A549 (cell line): ENCODE data around the gene TRIM37. TPM values are rescaled to one million over a fixed set of nuclear protein-coding genes. Genes with fewer than 3 reads are reported as not detected.
A peak's percentile ranks its signal among the peaks of the same experiment; 100 is the strongest.

Source experiments
- ATAC-seq, 2 experiments: fragments of 200-7000 bp in 1 of 2; fragments of >200 bp in 1 of 2; cut with Nextera tagmentation in 1 of 2; cut with Tn5 transposase in 1 of 2; 3 replicates each; pipeline versions ENCODE4 v1.8.0 to v1.9.1; 2018 to 2020; ENCODE audit warnings: mild to moderate bottlenecking in 1 of 2, moderate library complexity in 1 of 2
- CTCF ChIA-PET: fragments of 300-600 bp; sonication (Branson Sonifier 250); formaldehyde crosslinking; extraction: SDS; loops from one replicate; lab custom pipeline; 2021; ENCODE audit warnings: antibody characterized with exemption, inconsistent platforms; lab: Yijun Ruan, JAX
- POLR2A ChIA-PET: fragments of 350-600 bp; formaldehyde crosslinking; extraction: SDS; loops from one replicate; lab custom pipeline; 2021; ENCODE audit warnings: antibody characterized with exemption, inconsistent platforms; lab: Yijun Ruan, JAX
- DNase-seq, 2 experiments: peaks; one replicate each; pipeline versions ENCODE4 v3.0.0 to v3.0.0-alpha.2; 2011 to 2016; ENCODE audit warnings: low read depth in 1 of 2, low spot score in 1 of 2
- FAIRE-seq: peaks from 2 replicates; lab custom pipeline; 2011; peaks lifted over from hg19 to GRCh38; lab: Jason Lieb, UNC
- H3K27ac ChIP-seq, 2 experiments: fragments of >200 bp; sonication (Bioruptor Twin); formaldehyde crosslinking; 3 replicates each; pipeline ENCODE4 v1.5.1; 2016 to 2017
- H3K4me1 ChIP-seq: fragments of >200 bp; sonication (Bioruptor Twin); formaldehyde crosslinking; 3 replicates; pipeline ENCODE4 v1.6.1; 2016
- H3K4me2 ChIP-seq: fragments of >200 bp; sonication (Bioruptor Twin); formaldehyde crosslinking; 3 replicates; pipeline ENCODE4 v1.6.1; 2016
- H3K4me3 ChIP-seq: fragments of >200 bp; sonication (Bioruptor Twin); formaldehyde crosslinking; 3 replicates; pipeline ENCODE4 v1.5.1; 2016
- H3K9me3 ChIP-seq: fragments of >200 bp; sonication (Bioruptor Twin); formaldehyde crosslinking; 3 replicates; pipeline ENCODE4 v1.6.1; 2016
- BHLHE40 ChIP-seq: IDR thresholded peaks from 2 replicates; pipeline ENCODE4 v1.6.1; 2012; ENCODE audit warnings: low read depth, low read length, inconsistent platforms
- CBX8 ChIP-seq: fragments of 200-600 bp; sonication (generic); IDR thresholded peaks from 2 replicates; pipeline ENCODE4 v1.6.1; 2016
- CEBPB ChIP-seq, 2 experiments: fragments of >200 bp in 1 of 2; sonication (Bioruptor Twin) in 1 of 2; formaldehyde crosslinking in 1 of 2; IDR thresholded peaks; 2 replicates each; pipeline ENCODE4 v1.6.1; 2012 to 2016
- CHD4 ChIP-seq: fragments of 200-600 bp; sonication (generic); IDR thresholded peaks from 2 replicates; pipeline ENCODE4 v1.6.1; 2016; ENCODE audit warnings: antibody characterized with exemption, mild to moderate bottlenecking, borderline replicate concordance
- EHF ChIP-seq: fragments of 250-450 bp; sonication (Bioruptor Pico); IDR thresholded peaks from 2 replicates; pipeline ENCODE4 v1.5.0; 2020; ENCODE audit warnings: mild to moderate bottlenecking
- ESRRA ChIP-seq: fragments of 150-350 bp; IDR thresholded peaks from 2 replicates; pipeline ENCODE4 v1.6.1; 2014; ENCODE audit warnings: mild to moderate bottlenecking, low read length, borderline replicate concordance
- FOSB ChIP-seq: fragments of 250-450 bp; sonication (Bioruptor Pico); IDR thresholded peaks from 2 replicates; pipeline ENCODE4 v1.5.0; 2020; ENCODE audit warnings: mild to moderate bottlenecking, moderate library complexity
- FOSL2 ChIP-seq, 2 experiments: fragments of 450-650 bp in 1 of 2; fragments of >200 bp in 1 of 2; sonication (Bioruptor Twin) in 1 of 2; formaldehyde crosslinking; IDR thresholded peaks; 2 replicates each; pipeline versions ENCODE4 v1.5.0 to v1.6.1; 2016 to 2020; ENCODE audit warnings: mild to moderate bottlenecking in 1 of 2, moderate library complexity in 1 of 2
- FOXS1 ChIP-seq: fragments of 250-450 bp; sonication (Bioruptor Pico); IDR thresholded peaks from 2 replicates; pipeline ENCODE4 v1.5.0; 2020; ENCODE audit warnings: mild to moderate bottlenecking, moderate library complexity
- HDAC2 ChIP-seq: fragments of 200-600 bp; sonication (generic); IDR thresholded peaks from 2 replicates; pipeline ENCODE4 v1.6.1; 2016
- HOXB13 ChIP-seq: fragments of 250-450 bp; sonication (Bioruptor Pico); IDR thresholded peaks from 2 replicates; pipeline ENCODE4 v1.5.0; 2020; ENCODE audit warnings: low read depth, mild to moderate bottlenecking, moderate library complexity
- HOXB5 ChIP-seq: fragments of 250-450 bp; sonication (Bioruptor Pico); IDR thresholded peaks from 2 replicates; pipeline ENCODE4 v1.5.0; 2020; ENCODE audit warnings: mild to moderate bottlenecking, moderate library complexity
- JUN ChIP-seq, 2 experiments: fragments of >200 bp; sonication (Bioruptor Twin); formaldehyde crosslinking; IDR thresholded peaks; 2 replicates in 1 of 2; 3 replicates in 1 of 2; pipeline ENCODE4 v1.6.1; 2016 to 2017
- MAFK ChIP-seq: fragments of 450-650 bp; IDR thresholded peaks from 2 replicates; pipeline ENCODE4 v1.6.1; 2014; ENCODE audit not compliant: partially characterized antibody
- MAZ ChIP-seq: fragments of 150-350 bp; IDR thresholded peaks from 2 replicates; pipeline ENCODE4 v1.6.1; 2014; ENCODE audit warnings: antibody characterized with exemption, low read depth, low read length, borderline replicate concordance
- NFE2L2 ChIP-seq: fragments of 150-350 bp; conservative IDR thresholded peaks from 2 replicates; pipeline ENCODE4 v1.6.1; 2014; ENCODE audit warnings: low read length
- NPAS2 ChIP-seq: fragments of 250-450 bp; sonication (Bioruptor Pico); IDR thresholded peaks from 2 replicates; pipeline ENCODE4 v1.8.0; 2022; ENCODE audit warnings: mild to moderate bottlenecking, moderate library complexity, borderline replicate concordance
- PHF8 ChIP-seq: fragments of 200-600 bp; sonication (generic); IDR thresholded peaks from 2 replicates; pipeline ENCODE4 v1.6.1; 2016; ENCODE audit warnings: low read depth, mild to moderate bottlenecking, antibody characterized with exemption, moderate library complexity, borderline replicate concordance
- POLR2A ChIP-seq: IDR thresholded peaks from 2 replicates; pipeline ENCODE4 v1.6.1; 2012; ENCODE audit warnings: mild to moderate bottlenecking, low read length
- POLR2AphosphoS2 ChIP-seq: conservative IDR thresholded peaks from 2 replicates; pipeline ENCODE4 v1.6.1; 2012; ENCODE audit warnings: low read length, improper control_type of control experiment, inconsistent platforms
- RNF2 ChIP-seq: fragments of 200-600 bp; sonication (generic); IDR thresholded peaks from 2 replicates; pipeline ENCODE4 v1.6.1; 2016; ENCODE audit warnings: low read depth, mild to moderate bottlenecking, antibody characterized with exemption, moderate library complexity, borderline replicate concordance
- ZC3H11A ChIP-seq: fragments of 450-650 bp; IDR thresholded peaks from 2 replicates; pipeline ENCODE4 v1.6.1; 2014; ENCODE audit warnings: antibody characterized with exemption, mild to moderate bottlenecking
- ZNF302 ChIP-seq: fragments of 250-450 bp; sonication (Bioruptor Pico); IDR thresholded peaks from 2 replicates; pipeline ENCODE4 v1.9.0; 2021; ENCODE audit warnings: inconsistent platforms, mild to moderate bottlenecking, moderate library complexity
- ZSCAN20 ChIP-seq: fragments of 250-450 bp; sonication (Bioruptor Pico); IDR thresholded peaks from 2 replicates; pipeline ENCODE4 v1.8.0; 2022; ENCODE audit warnings: mild to moderate bottlenecking, moderate library complexity
- WGBS: methylation state at CpG from one replicate; pipeline ENCODE4 v1.1.6; 2017; ENCODE audit errors: missing lambda C conversion rate; 5-methylcytosine and 5-hydroxymethylcytosine counted together
- polyA plus RNA-seq, 4 experiments: library from polyadenylated mRNA; depleted of rRNA in 3 of 4; stranded (reverse); fragments of >200 nt; fragmentation: RNase III in 1 of 4; extraction: RNeasy Plus Mini Kit Qiagen cat#74134 plus additional on column Dnase treatment in 1 of 4; gene quantifications; 2 replicates in 3 of 4; 3 replicates in 1 of 4; pipeline ENCODE4 v1.2.3, GENCODE V29; 2011 to 2017
- TF ChIP-seq, protein P1 (sequence below): IDR thresholded peaks from 2 replicates; pipeline ENCODE4 v1.6.1; 2012
- TF ChIP-seq, protein P2 (sequence below): IDR thresholded peaks from 2 replicates; pipeline ENCODE4 v1.6.1; 2012
- TF ChIP-seq, protein P3 (sequence below): fragments of 450-650 bp; IDR thresholded peaks from 2 replicates; pipeline ENCODE4 v1.6.1; 2014; ENCODE audit warnings: antibody characterized with exemption
- TF ChIP-seq, protein P4 (sequence below): fragments of >200 bp; sonication (Bioruptor Twin); formaldehyde crosslinking; IDR thresholded peaks from 3 replicates; pipeline ENCODE4 v1.5.1; 2016
- TF ChIP-seq, protein P5 (sequence below): IDR thresholded peaks from 2 replicates; pipeline ENCODE4 v1.6.1; 2012; ENCODE audit warnings: low read depth, borderline replicate concordance

TRIM37 gene
- polyA plus RNA-seq, 2 of the 4 experiments (the other 2 are of a cell fraction) = 29.4 to 56.3 TPM

DNA sequence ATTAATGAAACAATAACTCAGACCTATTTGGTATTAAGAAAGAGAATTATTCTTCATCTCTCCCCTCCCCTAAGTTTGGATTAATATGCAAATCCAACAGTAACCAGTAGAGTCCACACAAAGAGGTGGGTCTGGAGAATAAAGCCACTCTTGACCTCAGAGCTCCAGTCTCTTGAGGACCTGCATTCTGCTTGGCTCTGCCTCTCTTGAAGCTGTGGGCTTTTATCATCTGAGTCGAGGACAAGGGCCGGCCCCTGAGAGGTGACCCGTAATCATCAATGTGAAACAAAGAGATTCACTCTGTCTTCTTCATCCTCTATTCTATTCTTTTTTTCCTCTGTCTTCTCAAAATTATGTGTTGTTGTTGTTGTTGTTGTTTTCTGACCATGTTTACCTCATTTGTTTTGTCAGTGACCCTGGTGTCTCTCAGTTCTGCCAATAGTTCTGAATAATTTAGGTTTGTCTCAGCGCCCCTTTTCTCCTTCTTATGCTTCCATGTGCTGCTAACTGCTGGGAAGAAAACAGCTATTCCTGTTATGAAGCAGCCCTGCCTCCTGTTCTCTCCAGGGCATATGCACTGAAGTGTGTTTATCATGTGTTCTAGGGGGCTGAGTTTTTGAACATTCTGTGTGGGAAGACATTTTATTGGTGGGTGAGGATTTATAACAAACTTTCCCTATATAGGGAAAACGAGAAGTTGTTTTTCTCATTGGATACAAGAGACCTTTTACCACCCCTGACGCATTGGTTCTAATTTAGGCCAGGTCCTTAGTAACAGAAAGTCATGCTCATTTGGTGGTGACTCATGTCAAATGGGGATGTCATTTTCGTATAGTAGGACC lies 135.8 kb downstream of the TRIM37 start:
- no peak overlapping the region for H3K4me2 ChIP-seq
- ChIA-PET CTCF (interaction anchor here (1.3 to 2.0 kb wide), 6 partner anchors 9 to 39 kb away, joined by 3 to 8 read pairs (median 5); no protein-coding TSS in a partner anchor), POLR2A (interaction anchor here (0.6 kb wide), 1 partner anchor 451 kb away, joined by 9 read pairs; no protein-coding TSS in a partner anchor)
- FAIRE-seq (no peak), DNase-seq (no peak), ATAC-seq (no peak)
- 67% methylated on average over 7 of the region's 7 CpGs for WGBS
- no peak for TF ChIP-seq FOSB
- TF ChIP-seq CHD4 = no peak
- TF ChIP-seq HOXB5 (CRISPR knock-in tag) = no peak
- TF ChIP-seq FOSL2 (IDR thresholded peaks at IDR 0.05) = no peak
- TF ChIP-seq FOSL2 (CRISPR knock-in tag; IDR thresholded peaks at IDR 0.05) = no peak
- TF ChIP-seq PHF8 = no peak
- TF ChIP-seq ZNF302 (CRISPR knock-in tag) = no peak
- no peak for TF ChIP-seq NFE2L2
- no peak for TF ChIP-seq MAZ
- no peak for TF ChIP-seq JUN (IDR thresholded peaks at IDR 0.05)
- TF ChIP-seq, protein P1, sequence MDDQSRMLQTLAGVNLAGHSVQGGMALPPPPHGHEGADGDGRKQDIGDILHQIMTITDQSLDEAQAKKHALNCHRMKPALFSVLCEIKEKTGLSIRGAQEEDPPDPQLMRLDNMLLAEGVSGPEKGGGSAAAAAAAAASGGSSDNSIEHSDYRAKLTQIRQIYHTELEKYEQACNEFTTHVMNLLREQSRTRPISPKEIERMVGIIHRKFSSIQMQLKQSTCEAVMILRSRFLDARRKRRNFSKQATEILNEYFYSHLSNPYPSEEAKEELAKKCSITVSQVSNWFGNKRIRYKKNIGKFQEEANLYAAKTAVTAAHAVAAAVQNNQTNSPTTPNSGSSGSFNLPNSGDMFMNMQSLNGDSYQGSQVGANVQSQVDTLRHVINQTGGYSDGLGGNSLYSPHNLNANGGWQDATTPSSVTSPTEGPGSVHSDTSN = no peak
- no peaks in the 10 kb centered on the region for H3K4me1 ChIP-seq
- no peaks in the 10 kb centered on the region for H3K9me3 ChIP-seq
- H3K4me3 ChIP-seq = no peak overlapping the region
- no peak overlapping the region for H3K27ac ChIP-seq

DNA sequence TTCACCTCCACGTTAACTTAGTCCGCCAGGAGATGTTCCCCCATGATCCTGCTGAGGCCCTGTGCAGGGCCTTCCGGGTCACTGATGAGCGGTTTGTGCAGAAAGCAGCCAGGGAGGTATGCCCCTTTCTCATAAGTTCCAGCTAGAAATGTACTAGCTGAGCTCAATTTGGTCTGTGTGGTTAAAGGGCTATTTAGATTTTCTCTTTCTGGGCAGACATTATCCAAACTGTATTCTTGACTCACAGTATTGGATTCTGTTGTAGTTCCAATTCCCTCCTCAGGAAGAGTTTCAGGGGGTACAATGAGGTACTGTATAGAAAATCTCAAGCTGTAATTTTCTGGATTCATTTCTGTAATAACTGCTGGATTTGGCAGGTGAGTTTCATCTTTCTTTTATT lies 137.1 kb downstream of the TRIM37 start:
- WGBS = 88% methylated on average over 4 of the region's 4 CpGs
- ChIA-PET POLR2A (no interaction called here), CTCF (interaction anchor here (1.3 to 1.7 kb wide), 3 partner anchors 10 to 41 kb away, joined by 3 to 8 read pairs (median 4); no protein-coding TSS in a partner anchor)
- FAIRE-seq (no peak), DNase-seq (no peak), ATAC-seq (0 out of 6 replicates have a peak, but pooled peaks of 1 of the 2 experiments have one; percentile 13)
- TF ChIP-seq EHF = no peak
- TF ChIP-seq POLR2AphosphoS2 = no peak
- TF ChIP-seq CEBPB (IDR thresholded peaks at IDR 0.05) = no peak
- H3K9me3 ChIP-seq = no peaks in the 10 kb centered on the region
- no peak overlapping the region for H3K27ac ChIP-seq
- H3K4me3 ChIP-seq = no peak overlapping the region
- no peak overlapping the region for H3K4me2 ChIP-seq
- no peaks in the 10 kb centered on the region for H3K4me1 ChIP-seq

DNA sequence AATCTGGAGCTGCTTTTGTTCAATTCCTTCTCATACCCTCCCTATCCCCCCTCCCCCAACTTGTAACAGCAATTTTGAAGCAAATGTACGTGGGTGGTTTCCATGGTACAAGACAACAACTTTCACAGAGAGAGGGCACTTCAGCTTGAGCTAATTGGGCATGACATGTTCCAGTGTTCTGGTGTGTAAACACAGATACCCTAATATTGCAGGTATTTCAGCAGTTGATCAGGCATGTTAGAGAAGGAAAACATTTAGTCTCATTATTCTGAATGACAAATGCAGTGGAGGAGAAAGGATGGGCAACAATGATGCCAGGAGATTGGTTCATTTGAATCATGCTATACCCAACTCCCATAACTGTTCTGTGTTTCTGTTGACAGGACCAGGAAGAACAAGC lies 137.5 kb downstream of the TRIM37 start:
- H3K9me3 ChIP-seq = no peaks in the 10 kb centered on the region
- ATAC-seq (no peak), DNase-seq (no peak), FAIRE-seq (no peak)
- POLR2A ChIA-PET = no interaction called here
- TF ChIP-seq, protein P2, sequence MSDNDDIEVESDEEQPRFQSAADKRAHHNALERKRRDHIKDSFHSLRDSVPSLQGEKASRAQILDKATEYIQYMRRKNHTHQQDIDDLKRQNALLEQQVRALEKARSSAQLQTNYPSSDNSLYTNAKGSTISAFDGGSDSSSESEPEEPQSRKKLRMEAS = no peak
- no peak for TF ChIP-seq CEBPB (IDR thresholded peaks at IDR 0.05)
- no peak for TF ChIP-seq HDAC2
- TF ChIP-seq ESRRA = no peak
- TF ChIP-seq, protein P3, sequence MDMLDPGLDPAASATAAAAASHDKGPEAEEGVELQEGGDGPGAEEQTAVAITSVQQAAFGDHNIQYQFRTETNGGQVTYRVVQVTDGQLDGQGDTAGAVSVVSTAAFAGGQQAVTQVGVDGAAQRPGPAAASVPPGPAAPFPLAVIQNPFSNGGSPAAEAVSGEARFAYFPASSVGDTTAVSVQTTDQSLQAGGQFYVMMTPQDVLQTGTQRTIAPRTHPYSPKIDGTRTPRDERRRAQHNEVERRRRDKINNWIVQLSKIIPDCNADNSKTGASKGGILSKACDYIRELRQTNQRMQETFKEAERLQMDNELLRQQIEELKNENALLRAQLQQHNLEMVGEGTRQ = no peak
- TF ChIP-seq, protein P4, sequence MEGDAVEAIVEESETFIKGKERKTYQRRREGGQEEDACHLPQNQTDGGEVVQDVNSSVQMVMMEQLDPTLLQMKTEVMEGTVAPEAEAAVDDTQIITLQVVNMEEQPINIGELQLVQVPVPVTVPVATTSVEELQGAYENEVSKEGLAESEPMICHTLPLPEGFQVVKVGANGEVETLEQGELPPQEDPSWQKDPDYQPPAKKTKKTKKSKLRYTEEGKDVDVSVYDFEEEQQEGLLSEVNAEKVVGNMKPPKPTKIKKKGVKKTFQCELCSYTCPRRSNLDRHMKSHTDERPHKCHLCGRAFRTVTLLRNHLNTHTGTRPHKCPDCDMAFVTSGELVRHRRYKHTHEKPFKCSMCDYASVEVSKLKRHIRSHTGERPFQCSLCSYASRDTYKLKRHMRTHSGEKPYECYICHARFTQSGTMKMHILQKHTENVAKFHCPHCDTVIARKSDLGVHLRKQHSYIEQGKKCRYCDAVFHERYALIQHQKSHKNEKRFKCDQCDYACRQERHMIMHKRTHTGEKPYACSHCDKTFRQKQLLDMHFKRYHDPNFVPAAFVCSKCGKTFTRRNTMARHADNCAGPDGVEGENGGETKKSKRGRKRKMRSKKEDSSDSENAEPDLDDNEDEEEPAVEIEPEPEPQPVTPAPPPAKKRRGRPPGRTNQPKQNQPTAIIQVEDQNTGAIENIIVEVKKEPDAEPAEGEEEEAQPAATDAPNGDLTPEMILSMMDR = no peak
- TF ChIP-seq FOXS1 (CRISPR knock-in tag) = no peak
- TF ChIP-seq BHLHE40 = no peak
- TF ChIP-seq ZNF302 (CRISPR knock-in tag) = no peak
- TF ChIP-seq CBX8 = no peak
- TF ChIP-seq MAFK = no peak
- TF ChIP-seq HOXB13 (CRISPR knock-in tag) = no peak
- TF ChIP-seq NPAS2 (CRISPR knock-in tag) = no peak
- TF ChIP-seq POLR2A = no peak
- TF ChIP-seq, protein P5, sequence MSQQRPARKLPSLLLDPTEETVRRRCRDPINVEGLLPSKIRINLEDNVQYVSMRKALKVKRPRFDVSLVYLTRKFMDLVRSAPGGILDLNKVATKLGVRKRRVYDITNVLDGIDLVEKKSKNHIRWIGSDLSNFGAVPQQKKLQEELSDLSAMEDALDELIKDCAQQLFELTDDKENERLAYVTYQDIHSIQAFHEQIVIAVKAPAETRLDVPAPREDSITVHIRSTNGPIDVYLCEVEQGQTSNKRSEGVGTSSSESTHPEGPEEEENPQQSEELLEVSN = no peak
- no peak for TF ChIP-seq RNF2
- no peak for TF ChIP-seq ZC3H11A
- no peak for TF ChIP-seq ZSCAN20 (CRISPR knock-in tag)
- H3K4me1 ChIP-seq = no peaks in the 10 kb centered on the region
- no peak overlapping the region for H3K4me3 ChIP-seq
- CTCF ChIA-PET = interaction anchor here (1.3 to 1.7 kb wide), 3 partner anchors 10 to 41 kb away, joined by 3 to 8 read pairs (median 4); no protein-coding TSS in a partner anchor
- no peak overlapping the region for H3K4me2 ChIP-seq
- WGBS = 18% methylated on average over 1 of the region's 1 CpG
- no peak overlapping the region for H3K27ac ChIP-seq
